GM19025 (cell line): ENCODE measurements around the gene PRKCA.
"Not testable (repeated sequence)": the region's sequence is repeated elsewhere in the genome, so short reads cannot be mapped to it uniquely, and the experiment has no call there.

Source experiments
- ATAC-seq: cut with Tn5 transposase; IDR thresholded peaks from one replicate; pipeline ENCODE4 v1.9.1; 2021; ENCODE audit warnings: mild to moderate bottlenecking, low read depth, moderate library complexity; ENCODE audit not compliant: unreplicated experiment

Gene PRKCA

GRCh38 chr17:66287911-66288310 lies 14.5 kb upstream of the PRKCA start:
- ATAC-seq = no peak

GRCh38 chr17:66290101-66290722 lies 12.2 kb upstream of the PRKCA start:
- no peak for ATAC-seq

DNA sequence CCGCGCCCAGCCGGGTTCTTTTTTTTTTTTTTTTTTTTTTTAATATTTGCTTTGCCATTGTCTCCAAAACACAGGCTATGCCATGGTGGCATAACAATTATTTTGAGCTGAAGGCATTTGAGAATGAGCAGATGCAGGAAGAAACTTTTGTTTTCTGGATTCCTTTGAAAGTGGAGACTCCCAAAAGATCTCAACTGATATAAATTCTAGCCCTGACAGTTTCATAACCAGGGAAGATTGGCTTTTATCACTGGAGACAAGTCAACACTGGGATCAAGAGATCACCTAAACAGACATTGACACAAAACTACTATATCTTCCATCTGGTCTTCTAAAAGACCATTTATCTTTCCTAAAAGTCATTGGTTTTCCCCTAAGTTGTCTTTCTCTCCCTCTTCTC lies 10.1 kb upstream of the PRKCA start:
- no peak for ATAC-seq

GRCh38 chr17:66296289-66296725 lies 6.1 kb upstream of the PRKCA start:
- no peak for ATAC-seq

- ATAC-seq = not testable (repeated sequence)
Observed at GRCh38 chr17:66297443-66297842, 5.0 kb upstream of the PRKCA start.

- no peak for ATAC-seq
Observed at GRCh38 chr17:66299711-66300110, 2.7 kb upstream of the PRKCA start.

GRCh38 chr17:66300956-66301355 lies 1.5 kb upstream of the PRKCA start:
- ATAC-seq = no peak

DNA sequence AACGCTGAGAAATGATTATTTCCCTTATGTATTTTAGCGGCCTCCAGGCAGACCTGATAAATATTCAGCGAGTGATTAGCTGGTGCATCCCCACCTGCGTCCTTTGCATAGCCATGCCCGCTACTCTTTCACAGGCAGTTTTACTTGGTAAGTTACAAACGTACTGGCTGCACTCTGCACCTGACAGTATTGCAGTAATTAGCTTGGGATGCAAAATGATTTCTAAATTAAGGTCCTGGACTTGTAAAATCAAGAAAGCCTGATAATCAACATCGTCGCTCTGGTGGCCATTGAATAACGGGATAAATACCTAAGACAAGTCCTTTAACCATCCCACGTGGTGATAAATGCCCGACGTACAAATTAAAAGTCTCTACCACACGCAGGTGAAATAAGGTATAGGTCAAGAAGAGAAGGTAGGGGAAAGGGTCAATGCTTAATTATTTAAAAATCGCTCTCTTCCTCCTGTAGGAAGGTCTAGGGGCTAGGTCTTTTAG lies 998 bp upstream of the PRKCA start:
- no peak for ATAC-seq

DNA sequence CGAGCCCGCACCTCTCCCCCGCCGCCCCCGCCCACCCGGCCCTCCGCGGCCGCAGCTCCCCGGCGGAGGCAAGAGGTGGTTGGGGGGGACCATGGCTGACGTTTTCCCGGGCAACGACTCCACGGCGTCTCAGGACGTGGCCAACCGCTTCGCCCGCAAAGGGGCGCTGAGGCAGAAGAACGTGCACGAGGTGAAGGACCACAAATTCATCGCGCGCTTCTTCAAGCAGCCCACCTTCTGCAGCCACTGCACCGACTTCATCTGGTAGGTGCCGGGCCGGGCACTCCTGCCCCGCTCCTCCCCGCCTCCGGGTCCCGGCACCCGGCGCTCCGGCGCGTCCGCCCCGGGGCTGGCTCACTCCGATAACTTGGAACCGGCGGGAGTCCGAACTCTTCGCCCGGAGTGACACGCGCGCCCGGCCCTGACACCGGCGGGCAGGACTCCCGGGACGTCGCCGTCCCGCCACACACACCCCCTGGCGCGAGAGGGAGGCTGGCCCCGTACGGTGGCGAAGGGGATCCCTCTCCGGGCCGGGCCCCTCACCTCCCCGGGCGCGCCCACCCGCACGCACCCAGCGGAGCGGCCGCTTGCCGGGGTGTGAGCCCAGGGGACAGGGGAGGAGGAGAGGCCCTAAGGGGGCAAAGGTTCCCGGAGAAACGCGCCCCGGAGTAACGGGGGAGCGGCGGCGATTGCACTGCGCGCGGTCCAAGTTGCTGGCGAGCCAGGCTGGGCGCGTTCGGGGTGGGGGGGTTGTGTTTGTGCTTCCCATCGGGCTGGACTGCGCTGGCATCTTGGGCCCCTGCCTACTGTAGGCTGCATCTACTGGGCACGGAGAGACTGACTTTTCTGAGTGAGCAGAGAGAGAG lies 581 bp downstream of the PRKCA start:
- peak; percentile 19 for ATAC-seq

- ATAC-seq = no peak
Observed at GRCh38 chr17:66304304-66305174, 2.1 kb downstream of the PRKCA start.

GRCh38 chr17:66306446-66306845 lies 4.0 kb downstream of the PRKCA start:
- no peak for ATAC-seq

DNA sequence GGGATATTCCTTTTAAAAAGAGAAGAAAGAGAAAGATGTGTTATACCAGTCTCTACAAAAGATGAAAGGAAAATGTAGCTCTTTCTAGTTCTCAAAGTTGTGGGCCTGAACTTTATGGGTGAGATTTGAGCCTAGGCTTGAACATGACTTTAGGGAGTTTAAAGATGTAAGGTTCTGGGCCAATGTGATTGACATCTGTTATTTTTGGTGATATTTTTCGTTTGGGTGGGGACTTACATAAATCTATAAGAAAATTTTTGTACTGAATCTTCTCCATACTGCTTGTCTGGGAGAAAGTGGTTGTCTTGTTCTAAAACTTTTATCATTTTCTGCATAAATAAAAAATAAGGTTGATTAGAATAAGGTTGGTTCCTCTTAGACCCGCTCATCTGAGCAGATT lies 4.8 kb downstream of the PRKCA start:
- no peak for ATAC-seq

DNA sequence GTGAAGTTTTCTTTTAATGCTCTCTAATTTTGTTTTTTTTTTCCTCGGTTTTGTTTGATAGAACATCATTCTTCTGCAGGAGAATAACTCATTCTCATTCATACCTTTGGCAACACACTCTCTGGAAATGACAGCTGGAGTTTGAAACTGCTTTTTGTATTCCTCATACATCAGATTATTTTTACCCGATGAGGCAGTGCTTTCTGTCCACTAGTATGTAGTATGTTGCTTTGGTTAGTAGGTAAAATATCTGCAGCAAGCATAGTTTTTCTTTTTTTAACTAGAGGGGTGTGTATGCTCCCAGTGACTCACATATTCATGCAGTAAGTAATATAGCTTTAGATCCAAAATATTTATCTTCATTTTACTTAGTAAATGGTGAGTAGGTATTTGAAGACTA lies 6.4 kb downstream of the PRKCA start:
- ATAC-seq = no peak

- no peak for ATAC-seq
Observed at GRCh38 chr17:66309793-66310192, 7.4 kb downstream of the PRKCA start.

- no peak for ATAC-seq
Observed at GRCh38 chr17:66310528-66311148, 8.2 kb downstream of the PRKCA start.

DNA sequence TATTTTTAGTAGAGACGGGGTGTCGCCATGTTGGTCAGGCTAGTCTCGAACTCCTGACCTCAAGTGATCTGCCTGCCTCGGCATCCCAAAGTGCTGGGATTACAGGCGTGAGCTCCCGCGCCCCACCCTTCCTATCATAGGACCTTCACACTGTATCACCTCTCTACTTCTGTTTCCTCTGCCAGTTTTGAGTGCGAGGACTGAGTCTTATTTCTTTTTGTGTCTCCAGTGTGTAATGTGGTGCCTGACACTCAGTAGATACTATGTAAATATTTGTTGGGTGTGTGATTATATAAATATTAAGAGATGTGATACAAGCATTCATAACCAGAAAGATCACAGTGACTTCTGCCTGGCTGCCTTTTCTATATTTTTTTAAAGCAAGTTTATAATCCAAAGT lies 10.5 kb downstream of the PRKCA start:
- ATAC-seq = no peak

- ATAC-seq = no peak
Observed at GRCh38 chr17:66313325-66313724, 10.9 kb downstream of the PRKCA start.

GRCh38 chr17:66313995-66314659 lies 11.7 kb downstream of the PRKCA start:
- no peak for ATAC-seq

DNA sequence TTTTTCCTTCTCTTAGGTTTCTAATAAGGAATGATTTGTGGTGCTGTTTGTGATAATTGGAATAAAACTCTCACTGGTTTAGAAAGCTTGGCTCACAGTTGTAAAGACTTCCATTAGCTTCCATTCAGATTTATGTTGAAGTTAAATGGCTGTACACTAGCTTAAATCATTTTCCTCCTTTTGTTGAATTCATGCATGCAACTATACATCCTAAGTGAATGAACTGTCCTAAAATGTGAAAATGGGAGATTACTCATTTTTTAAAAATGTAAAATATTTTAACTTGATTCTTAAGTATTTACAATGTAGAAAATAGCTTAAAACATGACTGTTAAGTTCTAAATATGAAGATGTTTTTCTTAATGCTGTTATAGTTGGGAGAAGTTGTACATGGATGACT lies 15.2 kb downstream of the PRKCA start:
- ATAC-seq = no peak

DNA sequence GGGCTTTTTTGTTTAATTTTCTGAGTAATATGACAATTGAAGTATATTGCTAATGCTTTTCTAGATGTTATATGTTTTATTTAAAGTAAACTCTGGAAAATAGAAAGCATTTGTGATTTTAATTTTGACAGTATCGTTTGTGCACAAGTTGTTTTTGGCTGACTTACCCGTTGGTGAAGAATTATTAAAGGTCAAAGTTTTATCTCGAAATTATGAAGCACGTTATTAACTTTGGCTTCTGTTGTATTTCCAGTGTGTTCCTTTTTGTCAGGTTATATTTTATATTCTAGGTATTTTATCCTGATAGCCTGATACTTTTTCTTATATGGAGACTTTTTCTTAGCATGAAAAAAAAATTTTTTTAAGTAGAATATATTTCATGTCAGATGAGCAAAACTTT lies 16.8 kb downstream of the PRKCA start:
- ATAC-seq = no peak
